ENCODE measurements around the gene CALML5.

The CALML5 gene

GRCh38 chr10:5502061-5502521, 2.7 kb upstream of the CALML5 start:
- no peak for DNase-seq (ENCODE audit: low read depth in 4 of 4, low spot score in 1 of 4)

DNA sequence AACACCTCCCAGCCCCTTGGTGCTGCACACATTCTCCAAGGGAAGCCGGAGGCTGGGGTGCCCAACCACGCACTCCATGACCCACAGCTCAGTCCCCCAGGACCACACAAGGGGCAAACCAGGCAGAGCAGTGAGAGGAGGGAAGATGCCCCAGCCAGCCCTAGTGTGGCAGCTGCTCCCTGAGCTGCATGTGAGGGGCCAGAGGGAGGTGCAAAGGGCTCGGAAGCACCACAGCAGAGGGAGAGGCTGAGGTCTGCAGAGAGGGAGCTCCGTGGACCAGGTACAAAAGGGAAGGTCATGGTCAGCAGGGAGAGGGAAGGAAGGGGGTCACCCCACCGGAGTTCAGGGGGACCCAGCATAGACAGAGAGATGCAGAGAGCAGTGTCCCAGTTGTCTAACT, 1.5 kb upstream of the CALML5 start:
- no peak for DNase-seq (ENCODE audit: low read depth in 4 of 4, low spot score in 1 of 4)

- DNase-seq (ENCODE audit: low read depth in 4 of 4, low spot score in 1 of 4) = no peak
These were observed 846 bp upstream of the CALML5 start for GRCh38 chr10:5500162-5500670.

GRCh38 chr10:5498791-5499492, 428 bp downstream of the CALML5 start:
- no peak for DNase-seq (ENCODE audit: low read depth in 4 of 4, low spot score in 1 of 4)

DNA sequence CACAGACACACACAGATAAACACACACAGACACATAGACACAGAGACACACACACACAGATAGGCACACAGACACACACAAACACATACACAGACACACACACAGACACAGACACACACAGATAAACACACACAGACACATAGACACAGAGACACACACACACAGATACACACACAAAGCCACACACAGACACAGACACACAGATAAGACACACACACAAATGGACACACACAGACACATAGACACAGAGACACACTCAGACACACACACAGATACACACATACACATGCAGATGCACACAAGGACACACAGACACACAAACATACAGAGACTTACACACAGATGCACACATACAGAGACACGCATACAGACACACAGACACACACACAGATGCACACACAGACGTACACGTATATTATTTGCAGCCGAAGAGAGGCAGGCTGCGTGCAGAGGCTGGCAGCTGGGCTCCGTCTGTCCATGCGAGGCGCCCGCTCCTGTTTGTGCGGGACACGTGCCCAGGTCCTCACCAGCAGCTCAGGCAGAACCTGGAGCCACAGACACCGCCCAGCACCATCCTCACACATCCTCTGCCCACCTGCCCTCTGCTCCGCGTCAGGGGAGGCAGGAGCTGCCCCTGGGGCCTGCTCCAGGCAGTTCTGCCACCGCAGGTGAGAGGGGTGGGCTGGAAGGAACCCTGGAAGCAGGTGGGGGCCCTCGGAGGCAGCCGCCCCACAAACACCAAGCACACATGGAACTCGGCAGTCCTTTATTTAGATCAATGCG, 1.2 kb downstream of the CALML5 start:
- no peak for DNase-seq (ENCODE audit: low read depth in 4 of 4, low spot score in 1 of 4)

DNA sequence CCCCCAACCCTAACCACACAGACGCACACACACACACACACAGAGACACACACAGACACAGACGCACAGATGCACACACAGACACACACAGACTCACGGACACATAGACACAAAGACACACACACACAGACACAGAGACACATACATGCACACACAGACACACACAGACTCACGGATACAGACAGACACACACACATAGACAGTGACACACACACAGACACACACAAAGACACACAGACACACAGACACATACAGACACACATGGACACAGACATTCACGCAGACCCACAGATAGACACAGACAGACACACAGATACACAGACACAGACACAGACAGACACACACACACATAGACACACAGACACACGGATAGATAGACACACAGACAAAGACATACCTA, 2.1 kb downstream of the CALML5 start:
- no peak for DNase-seq (ENCODE audit: low read depth in 4 of 4, low spot score in 1 of 4)

- DNase-seq (ENCODE audit: low read depth in 4 of 4, low spot score in 1 of 4) = no peak
These were observed 2.8 kb downstream of the CALML5 start for GRCh38 chr10:5496261-5497250.

DNA sequence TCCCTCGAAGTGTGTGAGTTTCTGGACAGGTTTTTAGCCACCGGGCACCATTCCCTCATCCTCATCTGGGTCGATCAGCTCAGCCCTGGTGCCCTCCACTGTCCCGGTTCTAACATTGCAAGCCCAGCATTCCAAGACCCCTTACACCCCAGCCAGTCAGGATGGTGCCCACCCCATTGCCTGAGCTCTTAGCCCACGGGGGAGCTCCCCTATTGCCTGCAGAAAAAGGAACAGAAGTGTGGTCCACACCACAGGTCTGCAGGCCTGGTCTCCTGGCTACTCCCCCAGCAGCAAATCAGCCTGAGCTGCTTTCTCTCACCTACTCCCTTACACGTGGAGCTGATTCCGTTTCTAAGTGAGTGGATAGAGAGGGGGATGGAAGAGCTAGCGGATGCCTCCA, 4.8 kb downstream of the CALML5 start:
- no peak for DNase-seq (ENCODE audit: low read depth in 4 of 4, low spot score in 1 of 4)

- DNase-seq (ENCODE audit: low read depth in 4 of 4, low spot score in 1 of 4) = no peak
These were observed 5.7 kb downstream of the CALML5 start for GRCh38 chr10:5493691-5494090.

DNA sequence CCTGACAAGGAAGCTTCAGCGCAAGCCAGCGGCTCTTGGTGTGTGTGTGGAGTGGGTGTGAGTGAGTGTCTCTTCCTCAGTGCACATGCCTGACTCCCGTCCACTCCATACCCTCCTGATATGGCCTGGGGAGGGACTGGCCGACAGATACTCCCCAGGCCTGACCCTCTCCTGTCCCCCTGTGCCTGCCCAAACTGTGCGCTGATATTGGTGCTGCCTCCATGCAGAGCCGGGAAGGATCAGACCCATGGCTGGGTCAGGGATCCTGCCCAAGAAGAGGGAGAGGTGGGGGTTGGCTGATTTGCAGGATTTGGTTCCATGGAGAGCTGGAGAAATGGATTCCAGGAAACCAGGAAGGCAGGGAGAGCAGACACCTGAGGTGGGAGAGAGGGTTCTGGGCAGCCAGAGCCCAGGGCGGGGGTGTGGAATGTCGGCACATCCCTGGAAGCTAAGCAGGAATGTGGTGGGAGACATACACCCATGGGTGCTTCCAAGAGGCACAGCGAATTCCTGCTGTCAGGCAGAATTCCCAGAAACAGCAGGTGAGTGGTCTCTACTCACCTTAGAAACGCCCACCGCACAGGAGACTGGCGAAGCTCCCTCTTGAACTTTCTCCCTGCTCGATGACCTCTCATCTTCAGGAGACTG, 6.3 kb downstream of the CALML5 start:
- no peak for DNase-seq (ENCODE audit: low read depth in 4 of 4, low spot score in 1 of 4)

DNA sequence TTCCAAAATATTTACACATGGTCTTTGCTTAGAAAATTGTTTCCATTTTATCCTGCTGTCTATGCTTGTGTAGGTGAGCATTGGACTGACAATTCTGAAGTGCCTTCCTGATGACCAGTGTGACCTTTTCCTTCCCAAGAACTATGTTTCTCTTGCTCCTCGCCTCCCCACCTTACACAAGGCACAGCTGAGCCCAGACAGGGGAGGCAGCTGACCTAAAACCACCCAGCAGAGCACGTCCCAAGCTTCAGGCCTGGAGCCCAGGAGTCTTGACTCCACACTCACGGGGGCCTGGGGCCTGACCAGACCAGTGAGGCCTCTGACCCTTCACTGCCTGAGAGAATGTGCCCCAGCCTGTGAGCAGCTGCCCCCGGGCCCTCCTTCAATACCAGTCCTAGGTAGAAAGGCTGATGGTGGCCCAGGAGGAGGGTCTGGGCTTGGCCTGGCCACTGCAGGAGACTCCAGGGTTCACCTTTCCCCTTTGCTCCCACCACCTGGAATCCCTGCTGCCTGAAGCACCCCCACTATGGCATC, 7.0 kb downstream of the CALML5 start:
- DNase-seq (ENCODE audit: low read depth in 4 of 4, low spot score in 1 of 4) = no peak

- DNase-seq (ENCODE audit: low read depth in 4 of 4, low spot score in 1 of 4) = no peak
These were observed 7.9 kb downstream of the CALML5 start for GRCh38 chr10:5491477-5491876.

- no peak for DNase-seq (ENCODE audit: low read depth in 4 of 4, low spot score in 1 of 4)
These were observed 8.5 kb downstream of the CALML5 start for GRCh38 chr10:5490698-5491464.

DNA sequence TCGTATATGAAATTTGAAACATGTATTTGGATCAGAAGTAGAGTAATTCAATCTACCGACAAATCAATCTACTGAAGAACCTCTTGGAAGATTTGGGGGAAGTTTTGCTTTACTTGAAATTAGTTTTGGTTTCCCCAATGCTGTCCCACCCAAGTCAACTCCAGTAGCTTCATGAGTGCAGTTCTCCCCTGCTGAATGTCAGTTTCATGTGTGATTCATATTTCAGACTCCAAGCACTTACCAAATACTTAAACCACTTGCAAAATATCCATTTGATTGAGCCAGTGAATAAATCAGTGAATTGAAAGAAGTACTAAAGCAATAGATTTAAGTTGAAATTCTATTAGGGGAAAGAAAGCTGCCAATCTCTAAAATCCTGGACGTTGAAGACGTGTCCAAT, 9.3 kb downstream of the CALML5 start:
- DNase-seq (ENCODE audit: low read depth in 4 of 4, low spot score in 1 of 4) = no peak

- no peak for DNase-seq (ENCODE audit: low read depth in 4 of 4, low spot score in 1 of 4)
These were observed 10.9 kb downstream of the CALML5 start for GRCh38 chr10:5488272-5489161.

GRCh38 chr10:5486853-5487235, 12.5 kb downstream of the CALML5 start:
- DNase-seq (ENCODE audit: low read depth in 4 of 4, low spot score in 1 of 4) = no peak

- DNase-seq (ENCODE audit: low read depth in 4 of 4, low spot score in 1 of 4) = no peak
These were observed 13.2 kb downstream of the CALML5 start for GRCh38 chr10:5485948-5486852.

DNA sequence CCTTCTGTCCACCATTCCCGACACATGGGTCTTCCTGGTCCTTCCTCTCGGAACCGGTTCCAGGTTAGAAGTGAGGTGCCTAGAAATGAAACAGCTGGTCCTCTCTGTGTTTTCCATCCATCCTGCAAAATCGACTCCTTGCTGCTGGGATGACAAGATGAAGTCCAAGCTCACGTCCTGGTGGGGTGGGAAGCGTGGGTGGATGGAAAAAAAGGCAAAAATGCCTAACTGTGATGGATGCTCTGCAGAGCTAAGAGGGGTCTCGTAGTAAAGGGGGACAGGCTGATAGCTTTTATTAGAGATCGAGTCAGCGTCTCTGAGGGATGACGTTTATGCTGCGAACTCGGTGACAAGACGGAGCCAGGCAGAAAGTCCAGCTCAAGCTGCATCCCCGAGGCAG, 14.1 kb downstream of the CALML5 start:
- DNase-seq (ENCODE audit: low read depth in 4 of 4, low spot score in 1 of 4) = no peak

Measured in stimulated activated CD4-positive, alpha-beta T cell treated with anti-CD3 and anti-CD28 coated beads, Interleukin-1b, Interleukin-23, amount 100 ng/mL, for 24 hours (primary cell).